Neural progenitor cell (in vitro differentiated cells): ENCODE data around the gene HEMK1.

Experiments
- CTCF ChIP-seq: fragments of 200-600 bp; sonication (generic); IDR thresholded peaks from 2 replicates; pipeline ENCODE4 v1.5.1; 2017; ENCODE audit warnings: antibody characterized with exemption, mild to moderate bottlenecking
- EZH2 ChIP-seq: fragments of 200-600 bp; sonication (generic); IDR thresholded peaks from 2 replicates; pipeline ENCODE4 v1.6.1; 2017; ENCODE audit warnings: antibody characterized with exemption, mild to moderate bottlenecking, moderate library complexity
- EZH2phosphoT487 ChIP-seq: fragments of 200-600 bp; sonication (generic); IDR thresholded peaks from 2 replicates; pipeline ENCODE4 v1.6.1; 2017; ENCODE audit warnings: antibody characterized with exemption

GRCh38 chr3:50626401-50626800 is 57.1 kb downstream of the HEMK1 start:
- no peak for TF ChIP-seq CTCF
- TF ChIP-seq EZH2 = no peak
- no peak for TF ChIP-seq EZH2phosphoT487
